Hippocampal formation (tissue), 2 donors: ENCODE data around the gene EXD3.
"Not testable (repeated sequence)": the region's sequence is repeated elsewhere in the genome, so short reads cannot be mapped to it uniquely, and the experiment has no call there.

Experiments
- DNase-seq, 2 donors: peaks; one replicate each; lab custom pipeline; 2025; lab: John Stamatoyannopoulos, UW

The EXD3 gene

GRCh38 chr9:137272241-137273094, 150.5 kb downstream of the EXD3 start:
- DNase-seq = no peak

- DNase-seq = no peak
These were observed 151.3 kb downstream of the EXD3 start for GRCh38 chr9:137271696-137272076.

- no peak for DNase-seq
These were observed 151.8 kb downstream of the EXD3 start for GRCh38 chr9:137270929-137271695.

- no peak for DNase-seq
These were observed 153.7 kb downstream of the EXD3 start for GRCh38 chr9:137269231-137269772.

- DNase-seq = no peak
These were observed 154.3 kb downstream of the EXD3 start for GRCh38 chr9:137268538-137269201.

- no peak for DNase-seq
These were observed 155.0 kb downstream of the EXD3 start for GRCh38 chr9:137267933-137268355.

- DNase-seq = no peak
These were observed 156.1 kb downstream of the EXD3 start for GRCh38 chr9:137266585-137267453.

GRCh38 chr9:137266162-137266527, 156.8 kb downstream of the EXD3 start:
- DNase-seq = no peak

GRCh38 chr9:137265496-137266161, 157.3 kb downstream of the EXD3 start:
- no peak for DNase-seq

- DNase-seq = no peak
These were observed 158.9 kb downstream of the EXD3 start for GRCh38 chr9:137264067-137264466.

- no peak for DNase-seq
These were observed 159.5 kb downstream of the EXD3 start for GRCh38 chr9:137263506-137263905.

- no peak for DNase-seq
These were observed 160.1 kb downstream of the EXD3 start for GRCh38 chr9:137262909-137263285.

GRCh38 chr9:137262173-137262908, 160.6 kb downstream of the EXD3 start:
- not testable (repeated sequence) for DNase-seq
